HFF-Myc (cell line): ENCODE measurements around the gene RAB1B.

Source experiments
- DNase-seq: peaks from one replicate; pipeline ENCODE4 v3.0.0-alpha.2; 2011; ENCODE audit warnings: low read depth; ENCODE audit errors: extremely low read depth
- H3K4me3 ChIP-seq: replicated peaks from 2 replicates; pipeline ENCODE4 v1.5.1; 2011; ENCODE audit warnings: low read depth, mild to moderate bottlenecking, control low read depth, low read length
- TF ChIP-seq, protein P1 (sequence below): IDR thresholded peaks from 2 replicates; pipeline ENCODE4 v1.5.1; 2012; ENCODE audit warnings: mild to moderate bottlenecking, low read depth, low read length, control low read depth; ENCODE audit errors: missing control alignments

The RAB1B gene

GRCh38 chr11:66222358-66223149 lies 45.9 kb upstream of the RAB1B start:
- no peak overlapping the region for H3K4me3 ChIP-seq
- TF ChIP-seq, protein P1, sequence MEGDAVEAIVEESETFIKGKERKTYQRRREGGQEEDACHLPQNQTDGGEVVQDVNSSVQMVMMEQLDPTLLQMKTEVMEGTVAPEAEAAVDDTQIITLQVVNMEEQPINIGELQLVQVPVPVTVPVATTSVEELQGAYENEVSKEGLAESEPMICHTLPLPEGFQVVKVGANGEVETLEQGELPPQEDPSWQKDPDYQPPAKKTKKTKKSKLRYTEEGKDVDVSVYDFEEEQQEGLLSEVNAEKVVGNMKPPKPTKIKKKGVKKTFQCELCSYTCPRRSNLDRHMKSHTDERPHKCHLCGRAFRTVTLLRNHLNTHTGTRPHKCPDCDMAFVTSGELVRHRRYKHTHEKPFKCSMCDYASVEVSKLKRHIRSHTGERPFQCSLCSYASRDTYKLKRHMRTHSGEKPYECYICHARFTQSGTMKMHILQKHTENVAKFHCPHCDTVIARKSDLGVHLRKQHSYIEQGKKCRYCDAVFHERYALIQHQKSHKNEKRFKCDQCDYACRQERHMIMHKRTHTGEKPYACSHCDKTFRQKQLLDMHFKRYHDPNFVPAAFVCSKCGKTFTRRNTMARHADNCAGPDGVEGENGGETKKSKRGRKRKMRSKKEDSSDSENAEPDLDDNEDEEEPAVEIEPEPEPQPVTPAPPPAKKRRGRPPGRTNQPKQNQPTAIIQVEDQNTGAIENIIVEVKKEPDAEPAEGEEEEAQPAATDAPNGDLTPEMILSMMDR: peak; percentile 100
- peak; percentile 74 for DNase-seq

- no peak overlapping the region for H3K4me3 ChIP-seq
- no peak for DNase-seq
- TF ChIP-seq, protein P1: no peak
These were observed 44.1 kb upstream of the RAB1B start for GRCh38 chr11:66224226-66224855.

GRCh38 chr11:66225066-66225465 lies 43.4 kb upstream of the RAB1B start:
- no peak overlapping the region for H3K4me3 ChIP-seq
- TF ChIP-seq, protein P1: no peak
- no peak for DNase-seq

GRCh38 chr11:66226101-66226500 lies 42.3 kb upstream of the RAB1B start:
- no peak overlapping the region for H3K4me3 ChIP-seq
- TF ChIP-seq, protein P1: no peak
- DNase-seq: no peak

GRCh38 chr11:66227700-66228099 lies 40.7 kb upstream of the RAB1B start:
- TF ChIP-seq, protein P1: no peak
- H3K4me3 ChIP-seq: no peak overlapping the region
- no peak for DNase-seq

GRCh38 chr11:66228521-66228920 lies 39.9 kb upstream of the RAB1B start:
- H3K4me3 ChIP-seq: no peak overlapping the region
- no peak for DNase-seq
- TF ChIP-seq, protein P1: no peak
